Natural killer cell (primary cell): Measurements from ENCODE around the gene PACRG. TPM values are rescaled to one million over a fixed set of nuclear protein-coding genes. Genes with fewer than 3 reads are reported as not detected.

Source experiments
- ATAC-seq, 3 donors: fragments of 150-1000 bp in 2 of 3; fragments of 200-7000 bp in 1 of 3; cut with Tn5 transposase; 1 replicate in 1 of 3; 2 replicates in 2 of 3; pipeline ENCODE4 v1.10.0; 2021; ENCODE audit warnings: mild to moderate bottlenecking in 2 of 3, moderate library complexity in 2 of 3
- DNase-seq, 2 donors: peaks; one replicate each; pipeline versions ENCODE4 v3.0.0 to v3.0.0-alpha.2; 2013 to 2021; ENCODE audit warnings: mixed read lengths in 1 of 2
- H3K27ac ChIP-seq: one replicate; pipeline ENCODE4 v1.5.1; 2013; ENCODE audit warnings: mild to moderate bottlenecking, low read length
- H3K27me3 ChIP-seq: one replicate; pipeline ENCODE4 v1.6.1; 2013; ENCODE audit warnings: low read length; ENCODE audit not compliant: control insufficient read depth, insufficient read depth
- H3K36me3 ChIP-seq: one replicate; pipeline ENCODE4 v1.6.1; 2013; ENCODE audit warnings: low read length; ENCODE audit not compliant: control insufficient read depth, insufficient read depth
- H3K4me1 ChIP-seq: one replicate; pipeline ENCODE4 v1.6.1; 2013; ENCODE audit warnings: low read length; ENCODE audit not compliant: control insufficient read depth, insufficient read depth
- H3K4me3 ChIP-seq: one replicate; pipeline ENCODE4 v1.5.1; 2013; ENCODE audit warnings: low read length
- H3K9me3 ChIP-seq: one replicate; pipeline ENCODE4 v1.6.1; 2013; ENCODE audit warnings: low read length; ENCODE audit not compliant: control insufficient read depth, insufficient read depth
- H3K27ac Mint-ChIP-seq, 2 donors: one replicate each; pipeline ENCODE4 v1.8.0; 2022; ENCODE audit warnings: mild to moderate bottlenecking in 2 of 2, mixed read lengths in 2 of 2, moderate library complexity in 1 of 2
- H3K27me3 Mint-ChIP-seq, 2 donors: one replicate each; pipeline ENCODE4 v1.8.0; 2022; ENCODE audit warnings: low read depth in 2 of 2, mixed read lengths in 2 of 2
- H3K36me3 Mint-ChIP-seq: one replicate; pipeline ENCODE4 v1.8.0; 2022; ENCODE audit warnings: mixed read lengths
- H3K4me1 Mint-ChIP-seq, 2 donors: one replicate each; pipeline ENCODE4 v1.8.0; 2022; ENCODE audit warnings: mixed read lengths in 2 of 2
- H3K4me3 Mint-ChIP-seq: one replicate; pipeline ENCODE4 v1.8.0; 2022; ENCODE audit warnings: mild to moderate bottlenecking, moderate library complexity, mixed read lengths
- H3K9me3 Mint-ChIP-seq, 2 donors: one replicate each; pipeline ENCODE4 v1.8.0; 2022; ENCODE audit warnings: mixed read lengths in 2 of 2
- WGBS: methylation state at CpG from one replicate; pipeline ENCODE4 v1.1.7; 2013; ENCODE audit warnings: missing lambda C conversion rate; ENCODE audit not compliant: insufficient coverage; 5-methylcytosine and 5-hydroxymethylcytosine counted together
- intact Hi-C: fragments of 100-400 bp; cut with micrococcal nuclease; formaldehyde crosslinking; loops from one replicate; pipeline ENCODE4 v1.14.2; 2022
- total RNA-seq, 4 donors: library from RNA; stranded (reverse); fragments of 120-200 nt in 1 of 4; gene quantifications; one replicate each; pipeline versions ENCODE4 v1.2.3 to v1.2.4, GENCODE V29; 2013 to 2022
- TF ChIP-seq, protein P1 (sequence below): fragments of 200-600 bp; IDR thresholded peaks from one replicate; pipeline ENCODE4 v1.8.0; 2022; ENCODE audit warnings: antibody characterized with exemption

The PACRG gene
- total RNA-seq, 3 donors from 2014 or later (not counting 1 experiment from before 2014, with no cell fraction given), result 0.52 TPM; not detected in 2

DNA sequence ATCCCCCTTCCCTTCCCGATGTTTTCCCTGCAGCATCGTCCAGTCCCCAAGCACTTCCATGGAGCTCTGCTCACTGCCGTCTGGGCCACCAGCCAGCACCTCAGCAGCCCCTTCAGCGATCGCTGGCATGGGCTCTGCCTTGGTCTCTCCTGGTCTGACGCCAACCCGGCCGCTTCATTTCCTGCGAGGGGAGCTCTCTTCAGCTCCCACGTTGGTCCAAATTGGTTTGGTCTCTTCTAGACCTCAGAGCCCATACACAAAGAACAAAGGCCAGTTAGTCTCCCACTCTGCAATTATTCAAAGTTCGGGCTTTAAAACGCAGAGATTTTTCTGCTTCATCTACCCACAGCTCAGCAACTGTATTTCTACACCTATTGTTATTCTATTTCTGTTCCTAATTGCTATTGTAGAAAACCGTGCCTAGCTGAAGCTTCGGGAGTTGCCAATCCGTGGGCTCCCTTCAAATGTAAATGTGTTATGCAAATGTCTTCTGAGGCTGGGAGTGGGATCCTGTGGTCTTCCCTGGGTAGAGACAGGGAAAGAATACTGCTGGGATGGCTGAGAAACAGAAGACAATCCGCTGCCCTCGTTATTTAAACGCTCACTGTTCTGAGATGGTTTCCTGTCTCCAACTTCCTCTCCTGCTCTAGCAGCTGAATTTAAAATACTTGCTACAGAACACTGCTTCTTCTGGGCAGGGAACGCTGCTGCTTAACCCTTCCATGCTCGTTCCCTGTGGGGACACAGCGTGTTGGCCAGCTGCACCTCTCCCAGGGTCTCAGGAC is 532.5 kb downstream of the PACRG start:
- DNase-seq, result no peak
- peaks cover 9% of the 10 kb centered on the region for H3K4me1 ChIP-seq
- no peaks in the 10 kb centered on the region for H3K9me3 ChIP-seq
- Mint-ChIP-seq H3K4me1 (peaks cover 11% of the 10 kb centered on the region in 2 donors), H3K9me3 (no peaks in the 10 kb centered on the region), H3K27me3 (peaks cover 10 to 16% of the 10 kb centered on the region in 2 donors), H3K36me3 (no peaks in the 10 kb centered on the region), H3K27ac (no peak overlapping the region), H3K4me3 (peak overlapping the region; percentile 67)
- WGBS, result 12% methylated on average over 21 of the region's 21 CpGs
- H3K27me3 ChIP-seq, result peaks cover 3% of the 10 kb centered on the region
- TF ChIP-seq, protein P1, sequence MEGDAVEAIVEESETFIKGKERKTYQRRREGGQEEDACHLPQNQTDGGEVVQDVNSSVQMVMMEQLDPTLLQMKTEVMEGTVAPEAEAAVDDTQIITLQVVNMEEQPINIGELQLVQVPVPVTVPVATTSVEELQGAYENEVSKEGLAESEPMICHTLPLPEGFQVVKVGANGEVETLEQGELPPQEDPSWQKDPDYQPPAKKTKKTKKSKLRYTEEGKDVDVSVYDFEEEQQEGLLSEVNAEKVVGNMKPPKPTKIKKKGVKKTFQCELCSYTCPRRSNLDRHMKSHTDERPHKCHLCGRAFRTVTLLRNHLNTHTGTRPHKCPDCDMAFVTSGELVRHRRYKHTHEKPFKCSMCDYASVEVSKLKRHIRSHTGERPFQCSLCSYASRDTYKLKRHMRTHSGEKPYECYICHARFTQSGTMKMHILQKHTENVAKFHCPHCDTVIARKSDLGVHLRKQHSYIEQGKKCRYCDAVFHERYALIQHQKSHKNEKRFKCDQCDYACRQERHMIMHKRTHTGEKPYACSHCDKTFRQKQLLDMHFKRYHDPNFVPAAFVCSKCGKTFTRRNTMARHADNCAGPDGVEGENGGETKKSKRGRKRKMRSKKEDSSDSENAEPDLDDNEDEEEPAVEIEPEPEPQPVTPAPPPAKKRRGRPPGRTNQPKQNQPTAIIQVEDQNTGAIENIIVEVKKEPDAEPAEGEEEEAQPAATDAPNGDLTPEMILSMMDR, result no peak
- H3K27ac ChIP-seq, result no peak overlapping the region
- no peak overlapping the region for H3K4me3 ChIP-seq
- no peaks in the 10 kb centered on the region for H3K36me3 ChIP-seq
- intact Hi-C loops, result no loop called here
- no peak for ATAC-seq

DNA sequence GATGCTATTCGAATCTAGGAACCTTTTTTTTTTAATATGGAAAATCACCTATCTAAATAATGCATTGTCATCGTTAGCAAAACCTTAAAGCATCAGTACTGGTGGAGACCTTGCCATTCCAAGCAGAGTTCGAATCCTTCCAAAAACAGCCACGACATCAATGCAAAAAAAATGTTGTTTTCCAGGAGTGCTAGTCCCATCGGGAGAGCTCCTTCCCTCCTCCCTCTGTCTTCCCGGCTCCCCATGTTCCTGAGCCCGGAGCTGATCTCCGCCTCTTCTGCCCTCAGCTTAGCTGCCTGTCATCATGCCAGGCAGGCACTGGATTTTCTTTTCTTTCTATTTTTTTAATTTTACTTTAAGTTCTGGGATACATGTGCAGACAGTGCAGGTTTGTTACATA is 533.1 kb downstream of the PACRG start:
- H3K36me3 Mint-ChIP-seq, result no peaks in the 10 kb centered on the region
- no peaks in the 10 kb centered on the region for H3K9me3 Mint-ChIP-seq
- no peaks in the 10 kb centered on the region for H3K9me3 ChIP-seq
- peaks cover 10 to 16% of the 10 kb centered on the region in 2 donors for H3K27me3 Mint-ChIP-seq
- intact Hi-C loops, result no loop called here
- no peaks in the 10 kb centered on the region for H3K36me3 ChIP-seq
- peaks cover 11% of the 10 kb centered on the region in 2 donors for H3K4me1 Mint-ChIP-seq
- no peak overlapping the region for H3K4me3 ChIP-seq
- no peak for DNase-seq
- TF ChIP-seq, protein P1, result no peak
- H3K27ac ChIP-seq, result no peak overlapping the region
- 44% methylated on average over 7 of the region's 8 CpGs for WGBS
- peaks cover 3% of the 10 kb centered on the region for H3K27me3 ChIP-seq
- no peak for ATAC-seq
- peaks cover 9% of the 10 kb centered on the region for H3K4me1 ChIP-seq
- peak overlapping the region; percentile 67 for H3K4me3 Mint-ChIP-seq
- no peak overlapping the region for H3K27ac Mint-ChIP-seq

DNA sequence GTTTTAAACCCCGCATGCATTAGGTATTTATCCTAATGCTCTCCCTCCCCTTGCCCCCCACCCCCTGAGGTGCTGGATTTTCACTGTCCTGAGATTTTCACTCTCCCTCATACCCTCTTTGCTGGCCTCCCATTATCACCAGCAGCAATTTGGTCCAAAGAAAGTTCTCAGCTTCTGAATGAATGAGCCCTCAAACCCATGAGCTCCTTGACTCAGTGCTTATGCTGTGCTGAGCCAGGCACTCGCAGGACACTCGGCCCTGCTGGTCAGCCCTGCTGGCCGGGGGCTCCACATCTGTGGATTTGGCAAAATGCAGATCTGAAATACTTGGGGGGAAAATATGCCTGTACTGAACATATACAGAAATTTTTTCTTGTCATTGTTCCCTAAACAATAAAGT is 533.6 kb downstream of the PACRG start:
- TF ChIP-seq, protein P1, result no peak
- Mint-ChIP-seq H3K27ac (no peak overlapping the region), H3K4me3 (no peak overlapping the region), H3K9me3 (no peaks in the 10 kb centered on the region), H3K27me3 (peaks cover 10 to 21% of the 10 kb centered on the region in 2 donors), H3K4me1 (peaks cover 11% of the 10 kb centered on the region in 2 donors), H3K36me3 (no peaks in the 10 kb centered on the region)
- H3K4me1 ChIP-seq, result peaks cover 9% of the 10 kb centered on the region
- no peak for DNase-seq
- no peak for ATAC-seq
- intact Hi-C loops, result no loop called here
- peaks cover 3% of the 10 kb centered on the region for H3K27me3 ChIP-seq
- H3K36me3 ChIP-seq, result no peaks in the 10 kb centered on the region
- H3K9me3 ChIP-seq, result no peaks in the 10 kb centered on the region
- no peak overlapping the region for H3K27ac ChIP-seq
- 84% methylated on average over 4 of the region's 4 CpGs for WGBS
- H3K4me3 ChIP-seq, result no peak overlapping the region
